Right hindlimb (tissue), 1 donor: Measurements from ENCODE around the gene IFI27L1.
"Not testable (repeated sequence)": the region's sequence is repeated elsewhere in the genome, so short reads cannot be mapped to it uniquely, and the experiment has no call there.

Experiments used
- DNase-seq: peaks from one replicate; pipeline ENCODE4 v3.0.0-alpha.2; 2018

IFI27L1 gene

GRCh38 chr14:94048691-94049624, 32.2 kb upstream of the IFI27L1 start:
- DNase-seq = peak; percentile 15

GRCh38 chr14:94049625-94050023, 31.5 kb upstream of the IFI27L1 start:
- DNase-seq = peak; percentile 6

- peak; percentile 2 for DNase-seq
Observed at GRCh38 chr14:94050231-94050880, 30.8 kb upstream of the IFI27L1 start.

- DNase-seq = peak; percentile 53
Observed at GRCh38 chr14:94051115-94051514, 30.0 kb upstream of the IFI27L1 start.

GRCh38 chr14:94051779-94052178, 29.3 kb upstream of the IFI27L1 start:
- peak; percentile 14 for DNase-seq

GRCh38 chr14:94052199-94052598, 28.9 kb upstream of the IFI27L1 start:
- no peak for DNase-seq

- peak; percentile 4 for DNase-seq
Observed at GRCh38 chr14:94052662-94053061, 28.4 kb upstream of the IFI27L1 start.

GRCh38 chr14:94054401-94054800, 26.7 kb upstream of the IFI27L1 start:
- DNase-seq = peak; percentile 8

GRCh38 chr14:94054936-94055335, 26.2 kb upstream of the IFI27L1 start:
- DNase-seq = no peak

- DNase-seq = peak; percentile 5
Observed at GRCh38 chr14:94056579-94057308, 24.4 kb upstream of the IFI27L1 start.

- no peak for DNase-seq
Observed at GRCh38 chr14:94058128-94058673, 22.9 kb upstream of the IFI27L1 start.

GRCh38 chr14:94058674-94059138, 22.4 kb upstream of the IFI27L1 start:
- peak; percentile 2 for DNase-seq

- peak; percentile 9 for DNase-seq
Observed at GRCh38 chr14:94059998-94060397, 21.1 kb upstream of the IFI27L1 start.

- no peak for DNase-seq
Observed at GRCh38 chr14:94062344-94062940, 18.7 kb upstream of the IFI27L1 start.

GRCh38 chr14:94066089-94066676, 14.9 kb upstream of the IFI27L1 start:
- DNase-seq = no peak

GRCh38 chr14:94072076-94072475, 9.0 kb upstream of the IFI27L1 start:
- DNase-seq = not testable (repeated sequence)

GRCh38 chr14:94074534-94074933, 6.6 kb upstream of the IFI27L1 start:
- no peak for DNase-seq

- DNase-seq = no peak
Observed at GRCh38 chr14:94075008-94075407, 6.1 kb upstream of the IFI27L1 start.

GRCh38 chr14:94077111-94077821, 3.8 kb upstream of the IFI27L1 start:
- no peak for DNase-seq

- no peak for DNase-seq
Observed at GRCh38 chr14:94077823-94078222, 3.3 kb upstream of the IFI27L1 start.

GRCh38 chr14:94079891-94080620, 1.1 kb upstream of the IFI27L1 start:
- peak; percentile 49 for DNase-seq
